ENCODE results near the gene CACNA1A. TPM values are rescaled to one million over a fixed set of nuclear protein-coding genes. Genes with fewer than 3 reads are reported as not detected.

CACNA1A gene
- total RNA-seq, 1 donor, result 1.4 TPM

DNA sequence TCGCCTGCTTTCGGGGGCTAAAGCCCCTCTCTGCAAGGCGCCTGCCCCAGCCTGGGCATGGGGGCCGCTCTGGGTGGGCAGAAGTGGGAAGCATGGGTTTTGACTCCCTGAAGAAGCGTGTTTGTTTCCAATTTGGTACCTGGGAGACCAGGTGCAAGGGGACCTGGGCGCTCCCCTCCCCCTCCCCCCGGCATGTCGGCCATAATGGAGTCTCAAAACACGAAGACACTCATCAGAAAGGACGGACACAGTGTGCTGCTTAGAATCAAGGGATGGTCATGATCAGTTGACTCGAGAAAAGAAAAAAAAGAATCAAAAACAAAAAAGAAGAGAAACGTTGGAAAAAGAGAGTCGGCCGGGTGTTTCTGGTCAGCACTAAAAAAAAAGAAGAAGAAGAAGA, 279.3 kb downstream of the CACNA1A start:
- H3K9me3 ChIP-seq (ENCODE audit: low read depth, low read length), result no peaks in the 10 kb centered on the region
- TF ChIP-seq, protein P1, sequence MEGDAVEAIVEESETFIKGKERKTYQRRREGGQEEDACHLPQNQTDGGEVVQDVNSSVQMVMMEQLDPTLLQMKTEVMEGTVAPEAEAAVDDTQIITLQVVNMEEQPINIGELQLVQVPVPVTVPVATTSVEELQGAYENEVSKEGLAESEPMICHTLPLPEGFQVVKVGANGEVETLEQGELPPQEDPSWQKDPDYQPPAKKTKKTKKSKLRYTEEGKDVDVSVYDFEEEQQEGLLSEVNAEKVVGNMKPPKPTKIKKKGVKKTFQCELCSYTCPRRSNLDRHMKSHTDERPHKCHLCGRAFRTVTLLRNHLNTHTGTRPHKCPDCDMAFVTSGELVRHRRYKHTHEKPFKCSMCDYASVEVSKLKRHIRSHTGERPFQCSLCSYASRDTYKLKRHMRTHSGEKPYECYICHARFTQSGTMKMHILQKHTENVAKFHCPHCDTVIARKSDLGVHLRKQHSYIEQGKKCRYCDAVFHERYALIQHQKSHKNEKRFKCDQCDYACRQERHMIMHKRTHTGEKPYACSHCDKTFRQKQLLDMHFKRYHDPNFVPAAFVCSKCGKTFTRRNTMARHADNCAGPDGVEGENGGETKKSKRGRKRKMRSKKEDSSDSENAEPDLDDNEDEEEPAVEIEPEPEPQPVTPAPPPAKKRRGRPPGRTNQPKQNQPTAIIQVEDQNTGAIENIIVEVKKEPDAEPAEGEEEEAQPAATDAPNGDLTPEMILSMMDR (IDR thresholded peaks at IDR 0.05; ENCODE audit: extremely low read depth, low read depth, low read length), result no peak
- H3K4me2 ChIP-seq (ENCODE audit: insufficient read depth, low read length), result no peak overlapping the region
- H3K4me1 ChIP-seq (ENCODE audit: insufficient read depth, low read length), result no peaks in the 10 kb centered on the region
- peak; percentile 0 for DNase-seq (ENCODE audit: insufficient read length, low spot score, missing footprints)
- no peak overlapping the region for H2AFZ ChIP-seq (ENCODE audit: low read length)
- no peak overlapping the region for H3K27ac ChIP-seq (ENCODE audit: low read depth, low read length)
- no peaks in the 10 kb centered on the region for H3K36me3 ChIP-seq (ENCODE audit: insufficient read depth, low read length)
- no peak overlapping the region for H3K4me3 ChIP-seq (ENCODE audit: insufficient read depth, low read length)
- H3K27me3 ChIP-seq (ENCODE audit: insufficient read depth, low read length), result peaks cover 2% of the 10 kb centered on the region
- H3K79me2 ChIP-seq (ENCODE audit: insufficient read depth, low read length), result no peaks in the 10 kb centered on the region
- H4K20me1 ChIP-seq (ENCODE audit: insufficient read depth, low read length), result no peaks in the 10 kb centered on the region

DNA sequence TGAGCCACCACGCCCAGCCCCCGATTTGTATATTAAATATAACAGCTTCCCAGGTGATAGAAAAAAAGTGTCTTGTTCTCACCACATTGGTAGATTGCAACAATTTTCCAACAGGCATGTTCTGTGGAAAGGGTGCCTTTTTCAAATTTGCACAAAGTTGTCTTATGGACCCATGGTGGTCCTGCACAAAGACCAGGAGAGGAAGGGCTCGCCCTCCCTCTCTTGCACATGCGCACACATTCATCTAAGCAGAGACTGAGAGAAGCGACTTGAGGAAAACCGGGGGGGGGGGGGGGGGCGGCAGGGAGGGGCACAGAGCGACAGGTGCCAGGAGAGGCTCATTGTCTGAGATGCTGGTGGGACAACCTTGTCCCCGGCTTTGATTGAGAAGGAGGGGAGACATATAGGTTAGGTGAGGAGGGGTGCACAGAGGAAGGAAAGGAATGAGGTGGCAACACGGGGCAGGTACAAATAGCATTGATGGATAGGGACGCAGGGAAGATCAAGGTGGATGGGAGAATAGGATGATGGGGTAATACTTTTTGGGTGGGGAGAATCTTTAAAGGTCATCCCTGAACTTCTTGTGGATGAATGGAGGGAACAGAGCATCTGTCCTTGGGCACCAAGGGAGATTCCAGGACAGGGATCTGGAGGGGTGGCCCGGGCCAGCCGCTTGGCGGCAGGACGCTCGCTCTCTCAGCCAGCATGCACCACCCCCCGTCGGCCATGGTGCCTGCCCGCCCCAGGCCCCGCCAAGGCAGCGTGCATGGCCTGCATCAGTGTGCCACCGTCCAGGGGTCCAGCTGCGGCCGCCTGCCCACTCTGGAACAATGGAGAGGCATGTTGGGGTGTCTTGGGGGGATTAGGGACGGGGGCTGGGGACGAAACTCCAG, 280.1 kb downstream of the CACNA1A start:
- Histone ChIP-seq H3K4me2 (ENCODE audit: insufficient read depth, low read length) (no peak overlapping the region), H4K20me1 (ENCODE audit: insufficient read depth, low read length) (no peaks in the 10 kb centered on the region), H2AFZ (ENCODE audit: low read length) (no peak overlapping the region), H3K4me1 (ENCODE audit: insufficient read depth, low read length) (no peaks in the 10 kb centered on the region), H3K36me3 (ENCODE audit: insufficient read depth, low read length) (no peaks in the 10 kb centered on the region), H3K9me3 (ENCODE audit: low read depth, low read length) (no peaks in the 10 kb centered on the region), H3K27ac (ENCODE audit: low read depth, low read length) (no peak overlapping the region), H3K4me3 (ENCODE audit: insufficient read depth, low read length) (no peak overlapping the region), H3K79me2 (ENCODE audit: insufficient read depth, low read length) (no peaks in the 10 kb centered on the region), H3K27me3 (ENCODE audit: insufficient read depth, low read length) (no peaks in the 10 kb centered on the region)
- TF ChIP-seq, protein P1 (IDR thresholded peaks at IDR 0.05; ENCODE audit: extremely low read depth, low read depth, low read length), result no peak
- peak; percentile 69 for DNase-seq (ENCODE audit: insufficient read length, low spot score, missing footprints)

DNA sequence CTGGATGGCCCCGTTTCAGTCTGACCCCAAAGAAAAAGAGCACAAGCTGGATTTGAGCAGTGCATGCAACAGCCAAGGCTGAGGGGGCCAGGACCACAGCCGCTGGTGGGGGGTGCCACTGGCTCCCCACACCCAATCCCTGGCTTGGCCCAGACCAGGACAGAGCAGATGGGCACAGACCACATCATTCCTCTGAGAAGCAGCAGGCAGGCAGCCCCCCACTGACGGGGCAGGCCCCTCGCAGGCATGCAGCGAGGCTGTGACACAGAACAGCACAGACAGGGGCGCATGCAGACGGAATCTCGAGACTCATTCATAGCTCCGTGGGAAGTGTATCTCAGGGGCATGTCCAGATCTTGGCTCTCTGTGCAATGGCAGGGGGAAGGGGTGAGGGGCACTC, 281.2 kb downstream of the CACNA1A start:
- Histone ChIP-seq H3K27me3 (ENCODE audit: insufficient read depth, low read length) (no peaks in the 10 kb centered on the region), H4K20me1 (ENCODE audit: insufficient read depth, low read length) (no peaks in the 10 kb centered on the region), H3K4me2 (ENCODE audit: insufficient read depth, low read length) (no peak overlapping the region), H3K27ac (ENCODE audit: low read depth, low read length) (no peak overlapping the region), H3K79me2 (ENCODE audit: insufficient read depth, low read length) (no peaks in the 10 kb centered on the region), H3K36me3 (ENCODE audit: insufficient read depth, low read length) (no peaks in the 10 kb centered on the region), H3K4me3 (ENCODE audit: insufficient read depth, low read length) (no peak overlapping the region), H3K4me1 (ENCODE audit: insufficient read depth, low read length) (no peaks in the 10 kb centered on the region), H3K9me3 (ENCODE audit: low read depth, low read length) (no peaks in the 10 kb centered on the region), H2AFZ (ENCODE audit: low read length) (no peak overlapping the region)
- peak; percentile 58 for DNase-seq (ENCODE audit: insufficient read length, low spot score, missing footprints)
- TF ChIP-seq, protein P1 (IDR thresholded peaks at IDR 0.05; ENCODE audit: extremely low read depth, low read depth, low read length), result no peak

DNA sequence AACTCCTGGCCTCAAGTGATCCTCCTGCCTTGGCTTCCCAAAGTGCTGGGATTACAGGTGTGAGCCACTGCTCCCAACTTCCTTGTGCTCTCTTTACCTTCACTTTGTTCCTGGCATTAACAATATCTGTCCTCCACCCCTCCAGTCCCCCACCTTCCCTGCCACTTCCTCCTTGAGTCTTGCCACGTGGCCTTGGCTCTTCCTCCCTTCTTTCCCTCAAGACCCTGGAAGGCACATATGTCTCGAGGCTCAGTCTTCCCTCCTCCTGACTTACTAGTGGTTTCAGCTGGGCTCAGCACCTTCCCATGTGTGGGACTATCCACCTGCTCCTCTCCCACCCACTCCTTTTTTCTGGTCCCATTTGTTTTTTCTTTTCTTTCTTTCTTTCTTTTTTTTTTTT, 285.4 kb downstream of the CACNA1A start:
- Histone ChIP-seq H3K4me2 (ENCODE audit: insufficient read depth, low read length) (no peak overlapping the region), H3K79me2 (ENCODE audit: insufficient read depth, low read length) (no peaks in the 10 kb centered on the region), H3K27ac (ENCODE audit: low read depth, low read length) (no peak overlapping the region), H3K27me3 (ENCODE audit: insufficient read depth, low read length) (no peaks in the 10 kb centered on the region), H3K9me3 (ENCODE audit: low read depth, low read length) (no peaks in the 10 kb centered on the region), H3K4me1 (ENCODE audit: insufficient read depth, low read length) (no peaks in the 10 kb centered on the region), H2AFZ (ENCODE audit: low read length) (no peak overlapping the region), H3K36me3 (ENCODE audit: insufficient read depth, low read length) (no peaks in the 10 kb centered on the region), H4K20me1 (ENCODE audit: insufficient read depth, low read length) (no peaks in the 10 kb centered on the region), H3K4me3 (ENCODE audit: insufficient read depth, low read length) (no peak overlapping the region)
- DNase-seq (ENCODE audit: insufficient read length, low spot score, missing footprints), result no peak
- TF ChIP-seq, protein P1 (IDR thresholded peaks at IDR 0.05; ENCODE audit: extremely low read depth, low read depth, low read length), result no peak
